ENCODE measurements around the gene BAZ1B.

- no peak for TF ChIP-seq POLR2AphosphoS5 (IDR thresholded peaks at IDR 0.05)
- TF ChIP-seq CTCF (IDR thresholded peaks at IDR 0.05; ENCODE audit: poor library complexity, severe bottlenecking), result no peak
- no peak for TF ChIP-seq EZH2 (IDR thresholded peaks at IDR 0.05; ENCODE audit: borderline replicate concordance, insufficient read depth, low read length, poor library complexity, severe bottlenecking)
- TF ChIP-seq REST (IDR thresholded peaks at IDR 0.05; ENCODE audit: borderline replicate concordance), result no peak
- TF ChIP-seq TAF1 (IDR thresholded peaks at IDR 0.05; ENCODE audit: low read depth), result no peak
- TF ChIP-seq MXI1 (conservative IDR thresholded peaks at IDR 0.05; ENCODE audit: poor library complexity, severe bottlenecking), result no peak
- TF ChIP-seq RAD21 (conservative IDR thresholded peaks at IDR 0.05), result no peak
- TF ChIP-seq EP300 (conservative IDR thresholded peaks at IDR 0.05; ENCODE audit: poor library complexity, severe bottlenecking), result no peak
Measured at GRCh38 chr7:73549176-73549575, 27.1 kb upstream of the BAZ1B start.
